Measurements from ENCODE around the gene PDHA2.

DNA sequence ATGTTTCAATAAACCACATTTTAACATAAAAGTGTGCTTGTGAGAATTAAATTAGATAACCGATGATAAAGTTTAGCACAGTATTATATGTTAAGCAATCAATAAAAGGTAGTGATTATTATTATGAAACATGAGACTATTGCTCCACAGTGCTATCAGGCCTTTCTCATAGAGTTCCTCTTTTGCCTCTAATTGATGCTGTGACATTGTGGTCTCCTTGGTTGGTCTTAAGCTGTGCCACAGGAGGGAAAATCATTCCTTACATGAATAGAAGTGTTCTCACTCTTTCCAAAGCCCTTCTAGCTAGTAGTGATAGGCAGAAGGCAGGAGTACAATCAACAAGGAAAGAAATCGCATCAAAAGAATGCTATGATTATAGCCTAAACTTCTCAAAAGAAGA, 9.2 kb upstream of the PDHA2 start:
- TF ChIP-seq, protein P1, sequence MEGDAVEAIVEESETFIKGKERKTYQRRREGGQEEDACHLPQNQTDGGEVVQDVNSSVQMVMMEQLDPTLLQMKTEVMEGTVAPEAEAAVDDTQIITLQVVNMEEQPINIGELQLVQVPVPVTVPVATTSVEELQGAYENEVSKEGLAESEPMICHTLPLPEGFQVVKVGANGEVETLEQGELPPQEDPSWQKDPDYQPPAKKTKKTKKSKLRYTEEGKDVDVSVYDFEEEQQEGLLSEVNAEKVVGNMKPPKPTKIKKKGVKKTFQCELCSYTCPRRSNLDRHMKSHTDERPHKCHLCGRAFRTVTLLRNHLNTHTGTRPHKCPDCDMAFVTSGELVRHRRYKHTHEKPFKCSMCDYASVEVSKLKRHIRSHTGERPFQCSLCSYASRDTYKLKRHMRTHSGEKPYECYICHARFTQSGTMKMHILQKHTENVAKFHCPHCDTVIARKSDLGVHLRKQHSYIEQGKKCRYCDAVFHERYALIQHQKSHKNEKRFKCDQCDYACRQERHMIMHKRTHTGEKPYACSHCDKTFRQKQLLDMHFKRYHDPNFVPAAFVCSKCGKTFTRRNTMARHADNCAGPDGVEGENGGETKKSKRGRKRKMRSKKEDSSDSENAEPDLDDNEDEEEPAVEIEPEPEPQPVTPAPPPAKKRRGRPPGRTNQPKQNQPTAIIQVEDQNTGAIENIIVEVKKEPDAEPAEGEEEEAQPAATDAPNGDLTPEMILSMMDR (IDR thresholded peaks at IDR 0.05): no peak
- TF ChIP-seq POLR2A (IDR thresholded peaks at IDR 0.05): no peak
